HepG2 (cell line): ENCODE results near the gene UCKL1. TPM values are rescaled to one million over a fixed set of nuclear protein-coding genes. Genes with fewer than 3 reads are reported as not detected.
A peak's percentile ranks its signal among the peaks of the same experiment; 100 is the strongest.

Experiments
- HDAC2 ChIP-seq: sonication (generic); formaldehyde crosslinking; IDR thresholded peaks from 2 replicates; pipeline ENCODE4 v1.4.0; 2020; ENCODE audit warnings: missing genetic modification reagents
- KDM5A ChIP-seq: fragments of 200-600 bp; sonication (generic); IDR thresholded peaks from 2 replicates; pipeline ENCODE4 v1.7.0; 2018; ENCODE audit warnings: antibody characterized with exemption, mild to moderate bottlenecking, low read length, borderline replicate concordance
- KLF9 ChIP-seq: IDR thresholded peaks from 2 replicates; pipeline ENCODE4 v1.6.1; 2016; ENCODE audit warnings: low read depth
- MATR3 ChIP-seq: sonication (generic); formaldehyde crosslinking; IDR thresholded peaks from 2 replicates; pipeline ENCODE4 v1.4.0; 2020; ENCODE audit warnings: missing genetic modification reagents
- NAIF1 ChIP-seq: sonication (generic); formaldehyde crosslinking; IDR thresholded peaks from 2 replicates; pipeline ENCODE4 v1.5.0; 2020; ENCODE audit warnings: mild to moderate bottlenecking, missing genetic modification reagents, borderline replicate concordance
- NFYB ChIP-seq: sonication (generic); formaldehyde crosslinking; IDR thresholded peaks from 2 replicates; pipeline ENCODE4 v1.4.0; 2020; ENCODE audit warnings: missing genetic modification reagents
- RFX1 ChIP-seq: fragments of 450-650 bp; IDR thresholded peaks from 2 replicates; pipeline ENCODE4 v1.6.1; 2017
- SATB2 ChIP-seq: sonication (generic); formaldehyde crosslinking; IDR thresholded peaks from 2 replicates; pipeline ENCODE4 v1.5.0; 2020; ENCODE audit warnings: missing genetic modification reagents
- TBP ChIP-seq: sonication (generic); formaldehyde crosslinking; IDR thresholded peaks from 2 replicates; pipeline ENCODE4 v1.5.0; 2020; ENCODE audit warnings: missing genetic modification reagents
- XBP1 ChIP-seq: sonication (generic); formaldehyde crosslinking; IDR thresholded peaks from 2 replicates; pipeline ENCODE4 v1.5.0; 2020; ENCODE audit warnings: missing genetic modification reagents
- ZBTB42 ChIP-seq: sonication (generic); formaldehyde crosslinking; IDR thresholded peaks from 2 replicates; pipeline ENCODE4 v1.5.0; 2020; ENCODE audit warnings: mild to moderate bottlenecking, missing genetic modification reagents
- ZNF121 ChIP-seq: sonication (generic); formaldehyde crosslinking; IDR thresholded peaks from 2 replicates; pipeline ENCODE4 v1.5.0; 2020; ENCODE audit warnings: mild to moderate bottlenecking, missing genetic modification reagents
- ZNF30 ChIP-seq: sonication (generic); formaldehyde crosslinking; IDR thresholded peaks from 2 replicates; pipeline ENCODE4 v1.5.0; 2020; ENCODE audit warnings: mild to moderate bottlenecking, missing genetic modification reagents
- ZNF446 ChIP-seq: sonication (generic); formaldehyde crosslinking; IDR thresholded peaks from 2 replicates; pipeline ENCODE4 v1.5.0; 2020; ENCODE audit warnings: mild to moderate bottlenecking, missing genetic modification reagents
- ZNF552 ChIP-seq: sonication (generic); formaldehyde crosslinking; IDR thresholded peaks from 2 replicates; pipeline ENCODE4 v1.9.0; 2022; ENCODE audit warnings: missing genetic modification reagents, mild to moderate bottlenecking, borderline replicate concordance
- ZNF615 ChIP-seq: sonication (generic); formaldehyde crosslinking; IDR thresholded peaks from 2 replicates; pipeline ENCODE4 v1.5.0; 2020; ENCODE audit warnings: mild to moderate bottlenecking, missing genetic modification reagents, borderline replicate concordance
- ZNF878 ChIP-seq: sonication (generic); formaldehyde crosslinking; IDR thresholded peaks from 2 replicates; pipeline ENCODE4 v1.8.1; 2023; ENCODE audit warnings: mild to moderate bottlenecking, missing genetic modification reagents, moderate library complexity
- ZSCAN20 ChIP-seq: sonication (generic); formaldehyde crosslinking; IDR thresholded peaks from 2 replicates; pipeline ENCODE4 v1.4.0; 2020; ENCODE audit warnings: missing genetic modification reagents, mild to moderate bottlenecking, borderline replicate concordance
- ZSCAN30 ChIP-seq: sonication (generic); formaldehyde crosslinking; IDR thresholded peaks from 2 replicates; pipeline ENCODE4 v1.5.0; 2020; ENCODE audit warnings: mild to moderate bottlenecking, missing genetic modification reagents
- polyA plus RNA-seq, 8 experiments: library from polyadenylated mRNA; depleted of rRNA in 3 of 8; stranded (reverse) in 7 of 8; unstranded in 1 of 8; fragments of >200 nt; fragmentation: Illumina TruSeq in 4 of 8; extraction: Trizol in 4 of 8; gene quantifications; 2 replicates each; pipeline versions ENCODE4 v1.2.1 to v1.2.3, GENCODE V29; 2011 to 2016; ENCODE audit warnings: low read depth in 4 of 8, missing spikeins in 1 of 8, mixed read lengths in 1 of 8; ENCODE audit not compliant: insufficient read depth in 1 of 8
- total RNA-seq, 5 experiments: library from RNA; depleted of rRNA; stranded (reverse); fragments of >200 nt; fragmentation: Illumina TruSeq; extraction: Trizol; gene quantifications; 2 replicates each; pipeline ENCODE4 v1.2.3, GENCODE V29; 2016; ENCODE audit warnings: low read depth in 1 of 5
- TF ChIP-seq, protein P1 (sequence below): sonication (generic); formaldehyde crosslinking; IDR thresholded peaks from 2 replicates; pipeline ENCODE4 v1.4.0; 2020; ENCODE audit warnings: missing genetic modification reagents
- TF ChIP-seq, protein P2 (sequence below): sonication (generic); formaldehyde crosslinking; IDR thresholded peaks from 2 replicates; pipeline ENCODE4 v1.8.1; 2023; ENCODE audit warnings: mild to moderate bottlenecking, missing genetic modification reagents
- TF ChIP-seq, protein P3 (sequence below): sonication (generic); formaldehyde crosslinking; IDR thresholded peaks from 2 replicates; pipeline ENCODE4 v1.4.0; 2020; ENCODE audit warnings: missing genetic modification reagents, borderline replicate concordance
- TF ChIP-seq, protein P4 (sequence below): sonication (generic); formaldehyde crosslinking; IDR thresholded peaks from 2 replicates; pipeline ENCODE4 v1.5.1; 2020; ENCODE audit warnings: mild to moderate bottlenecking, moderate library complexity, missing genetic modification reagents
- TF ChIP-seq, protein P5 (sequence below): sonication (generic); formaldehyde crosslinking; IDR thresholded peaks from 2 replicates; pipeline ENCODE4 v1.5.0; 2020; ENCODE audit warnings: missing genetic modification reagents, mild to moderate bottlenecking, borderline replicate concordance

Gene UCKL1
- total and polyA plus RNA-seq, 2 of the 13 experiments (the other 11 are each of a cell fraction or from before 2014, with no cell fraction given), result 50.2 to 126 TPM

DNA sequence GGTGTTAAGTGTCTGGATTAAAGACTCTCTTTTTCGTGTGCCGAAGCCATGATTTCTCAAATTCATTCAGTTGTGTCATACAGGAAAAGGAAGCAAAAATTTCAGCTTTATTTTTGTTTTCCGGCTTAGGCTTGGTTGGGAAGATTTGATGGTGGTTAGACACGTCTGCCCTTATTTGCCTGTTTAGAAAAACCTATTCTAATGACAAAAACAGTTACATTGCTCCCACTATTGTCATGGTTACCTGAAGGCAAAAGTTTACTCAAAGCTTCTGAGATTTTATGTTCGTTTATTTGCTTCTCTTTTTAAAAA, 60.3 kb downstream of the UCKL1 start (continued):
- 0 out of 2 replicates have a peak, but pooled peaks have one; percentile 44 for TF ChIP-seq ZNF615 (CRISPR knock-in tag)
- TF ChIP-seq, protein P1, sequence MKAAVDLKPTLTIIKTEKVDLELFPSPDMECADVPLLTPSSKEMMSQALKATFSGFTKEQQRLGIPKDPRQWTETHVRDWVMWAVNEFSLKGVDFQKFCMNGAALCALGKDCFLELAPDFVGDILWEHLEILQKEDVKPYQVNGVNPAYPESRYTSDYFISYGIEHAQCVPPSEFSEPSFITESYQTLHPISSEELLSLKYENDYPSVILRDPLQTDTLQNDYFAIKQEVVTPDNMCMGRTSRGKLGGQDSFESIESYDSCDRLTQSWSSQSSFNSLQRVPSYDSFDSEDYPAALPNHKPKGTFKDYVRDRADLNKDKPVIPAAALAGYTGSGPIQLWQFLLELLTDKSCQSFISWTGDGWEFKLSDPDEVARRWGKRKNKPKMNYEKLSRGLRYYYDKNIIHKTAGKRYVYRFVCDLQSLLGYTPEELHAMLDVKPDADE, result peak; percentile 27; the same call in 1 of the 2 replicates
- no peak for TF ChIP-seq MATR3
- 0 out of 2 replicates have a peak, but pooled peaks have one; percentile 54 for TF ChIP-seq NAIF1 (CRISPR knock-in tag)
- peak; percentile 49; the same call in 1 of the 2 replicates for TF ChIP-seq ZSCAN20 (CRISPR knock-in tag)
- no peak for TF ChIP-seq ZNF878 (CRISPR knock-in tag)
- peak; percentile 16; the same call in 1 of the 2 replicates for TF ChIP-seq KLF9 (CRISPR knock-in tag)
- TF ChIP-seq, protein P2, sequence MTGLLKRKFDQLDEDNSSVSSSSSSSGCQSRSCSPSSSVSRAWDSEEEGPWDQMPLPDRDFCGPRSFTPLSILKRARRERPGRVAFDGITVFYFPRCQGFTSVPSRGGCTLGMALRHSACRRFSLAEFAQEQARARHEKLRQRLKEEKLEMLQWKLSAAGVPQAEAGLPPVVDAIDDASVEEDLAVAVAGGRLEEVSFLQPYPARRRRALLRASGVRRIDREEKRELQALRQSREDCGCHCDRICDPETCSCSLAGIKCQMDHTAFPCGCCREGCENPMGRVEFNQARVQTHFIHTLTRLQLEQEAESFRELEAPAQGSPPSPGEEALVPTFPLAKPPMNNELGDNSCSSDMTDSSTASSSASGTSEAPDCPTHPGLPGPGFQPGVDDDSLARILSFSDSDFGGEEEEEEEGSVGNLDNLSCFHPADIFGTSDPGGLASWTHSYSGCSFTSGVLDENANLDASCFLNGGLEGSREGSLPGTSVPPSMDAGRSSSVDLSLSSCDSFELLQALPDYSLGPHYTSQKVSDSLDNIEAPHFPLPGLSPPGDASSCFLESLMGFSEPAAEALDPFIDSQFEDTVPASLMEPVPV (CRISPR knock-in tag), result no peak
- 0 out of 2 replicates have a peak, but pooled peaks have one; percentile 12 for TF ChIP-seq ZNF30 (CRISPR knock-in tag)
- TF ChIP-seq SATB2 (CRISPR knock-in tag), result no peak
- no peak for TF ChIP-seq ZNF121 (CRISPR knock-in tag)
- 0 out of 2 replicates have a peak, but pooled peaks have one; percentile 9 for TF ChIP-seq XBP1 (CRISPR knock-in tag)
- TF ChIP-seq, protein P3, sequence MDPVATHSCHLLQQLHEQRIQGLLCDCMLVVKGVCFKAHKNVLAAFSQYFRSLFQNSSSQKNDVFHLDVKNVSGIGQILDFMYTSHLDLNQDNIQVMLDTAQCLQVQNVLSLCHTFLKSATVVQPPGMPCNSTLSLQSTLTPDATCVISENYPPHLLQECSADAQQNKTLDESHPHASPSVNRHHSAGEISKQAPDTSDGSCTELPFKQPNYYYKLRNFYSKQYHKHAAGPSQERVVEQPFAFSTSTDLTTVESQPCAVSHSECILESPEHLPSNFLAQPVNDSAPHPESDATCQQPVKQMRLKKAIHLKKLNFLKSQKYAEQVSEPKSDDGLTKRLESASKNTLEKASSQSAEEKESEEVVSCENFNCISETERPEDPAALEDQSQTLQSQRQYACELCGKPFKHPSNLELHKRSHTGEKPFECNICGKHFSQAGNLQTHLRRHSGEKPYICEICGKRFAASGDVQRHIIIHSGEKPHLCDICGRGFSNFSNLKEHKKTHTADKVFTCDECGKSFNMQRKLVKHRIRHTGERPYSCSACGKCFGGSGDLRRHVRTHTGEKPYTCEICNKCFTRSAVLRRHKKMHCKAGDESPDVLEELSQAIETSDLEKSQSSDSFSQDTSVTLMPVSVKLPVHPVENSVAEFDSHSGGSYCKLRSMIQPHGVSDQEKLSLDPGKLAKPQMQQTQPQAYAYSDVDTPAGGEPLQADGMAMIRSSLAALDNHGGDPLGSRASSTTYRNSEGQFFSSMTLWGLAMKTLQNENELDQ (CRISPR knock-in tag), result no peak
- TF ChIP-seq RFX1, result peak; percentile 25; the same call in 1 of the 2 replicates
- TF ChIP-seq, protein P4, sequence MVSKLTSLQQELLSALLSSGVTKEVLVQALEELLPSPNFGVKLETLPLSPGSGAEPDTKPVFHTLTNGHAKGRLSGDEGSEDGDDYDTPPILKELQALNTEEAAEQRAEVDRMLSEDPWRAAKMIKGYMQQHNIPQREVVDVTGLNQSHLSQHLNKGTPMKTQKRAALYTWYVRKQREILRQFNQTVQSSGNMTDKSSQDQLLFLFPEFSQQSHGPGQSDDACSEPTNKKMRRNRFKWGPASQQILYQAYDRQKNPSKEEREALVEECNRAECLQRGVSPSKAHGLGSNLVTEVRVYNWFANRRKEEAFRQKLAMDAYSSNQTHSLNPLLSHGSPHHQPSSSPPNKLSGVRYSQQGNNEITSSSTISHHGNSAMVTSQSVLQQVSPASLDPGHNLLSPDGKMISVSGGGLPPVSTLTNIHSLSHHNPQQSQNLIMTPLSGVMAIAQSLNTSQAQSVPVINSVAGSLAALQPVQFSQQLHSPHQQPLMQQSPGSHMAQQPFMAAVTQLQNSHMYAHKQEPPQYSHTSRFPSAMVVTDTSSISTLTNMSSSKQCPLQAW, result no peak
- TF ChIP-seq, protein P5, sequence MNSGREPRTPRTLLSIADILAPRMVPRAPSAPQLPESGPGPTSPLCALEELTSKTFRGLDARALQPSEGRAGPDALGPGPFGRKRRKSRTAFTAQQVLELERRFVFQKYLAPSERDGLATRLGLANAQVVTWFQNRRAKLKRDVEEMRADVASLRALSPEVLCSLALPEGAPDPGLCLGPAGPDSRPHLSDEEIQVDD (CRISPR knock-in tag), result no peak
- 0 out of 2 replicates have a peak, but pooled peaks have one; percentile 39 for TF ChIP-seq ZSCAN30 (CRISPR knock-in tag)
- no peak for TF ChIP-seq HDAC2 (CRISPR knock-in tag)
- no peak for TF ChIP-seq ZNF552 (CRISPR knock-in tag)
- 0 out of 2 replicates have a peak, but pooled peaks have one; percentile 26 for TF ChIP-seq KDM5A
- TF ChIP-seq ZNF446, result no peak
- 0 out of 2 replicates have a peak, but pooled peaks have one; percentile 6 for TF ChIP-seq TBP
- no peak for TF ChIP-seq NFYB (CRISPR knock-in tag)
- TF ChIP-seq ZBTB42 (CRISPR knock-in tag), result 0 out of 2 replicates have a peak, but pooled peaks have one; percentile 0
- TF ChIP-seq, all 625 proteins: peak for 15
